AG10803 (cell line): ENCODE data around the gene KIAA0753.
"Not testable (repeated sequence)": the region's sequence is repeated elsewhere in the genome, so short reads cannot be mapped to it uniquely, and the experiment has no call there.

ENCODE experiments used
- DNase-seq: peaks from one replicate; pipeline ENCODE4 v3.0.0; 2010; ENCODE audit warnings: low read depth
- H3K4me3 ChIP-seq: 2 replicates; pipeline ENCODE4 v1.5.1; 2011; ENCODE audit warnings: mild to moderate bottlenecking, low read length, control low read depth
- TF ChIP-seq, protein P1 (sequence below): conservative IDR thresholded peaks from 2 replicates; pipeline ENCODE4 v1.5.1; 2011; ENCODE audit warnings: mild to moderate bottlenecking, low read length, control low read depth, inconsistent platforms

The KIAA0753 gene

DNA sequence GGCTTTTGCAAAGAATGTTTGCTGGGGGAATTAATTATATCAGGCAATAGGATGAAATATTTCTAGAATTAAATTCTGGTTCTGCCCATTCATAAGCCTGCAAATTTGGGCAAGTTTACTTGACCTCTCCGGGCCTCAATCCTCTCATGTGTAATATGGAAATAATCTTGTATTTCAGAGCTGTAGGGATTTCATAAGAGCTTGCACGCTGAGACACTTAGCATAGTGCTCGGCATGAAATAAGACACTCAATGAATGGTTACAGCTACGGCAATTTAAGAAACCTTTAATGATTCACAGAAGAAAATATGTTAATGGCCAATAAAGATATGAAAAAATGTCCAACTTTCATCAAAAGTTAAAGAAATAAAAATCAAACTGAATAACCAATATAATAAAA, 43.6 kb downstream of the KIAA0753 start:
- DNase-seq = peak; percentile 42
- no peak overlapping the region for H3K4me3 ChIP-seq
- TF ChIP-seq, protein P1, sequence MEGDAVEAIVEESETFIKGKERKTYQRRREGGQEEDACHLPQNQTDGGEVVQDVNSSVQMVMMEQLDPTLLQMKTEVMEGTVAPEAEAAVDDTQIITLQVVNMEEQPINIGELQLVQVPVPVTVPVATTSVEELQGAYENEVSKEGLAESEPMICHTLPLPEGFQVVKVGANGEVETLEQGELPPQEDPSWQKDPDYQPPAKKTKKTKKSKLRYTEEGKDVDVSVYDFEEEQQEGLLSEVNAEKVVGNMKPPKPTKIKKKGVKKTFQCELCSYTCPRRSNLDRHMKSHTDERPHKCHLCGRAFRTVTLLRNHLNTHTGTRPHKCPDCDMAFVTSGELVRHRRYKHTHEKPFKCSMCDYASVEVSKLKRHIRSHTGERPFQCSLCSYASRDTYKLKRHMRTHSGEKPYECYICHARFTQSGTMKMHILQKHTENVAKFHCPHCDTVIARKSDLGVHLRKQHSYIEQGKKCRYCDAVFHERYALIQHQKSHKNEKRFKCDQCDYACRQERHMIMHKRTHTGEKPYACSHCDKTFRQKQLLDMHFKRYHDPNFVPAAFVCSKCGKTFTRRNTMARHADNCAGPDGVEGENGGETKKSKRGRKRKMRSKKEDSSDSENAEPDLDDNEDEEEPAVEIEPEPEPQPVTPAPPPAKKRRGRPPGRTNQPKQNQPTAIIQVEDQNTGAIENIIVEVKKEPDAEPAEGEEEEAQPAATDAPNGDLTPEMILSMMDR = no peak

DNA sequence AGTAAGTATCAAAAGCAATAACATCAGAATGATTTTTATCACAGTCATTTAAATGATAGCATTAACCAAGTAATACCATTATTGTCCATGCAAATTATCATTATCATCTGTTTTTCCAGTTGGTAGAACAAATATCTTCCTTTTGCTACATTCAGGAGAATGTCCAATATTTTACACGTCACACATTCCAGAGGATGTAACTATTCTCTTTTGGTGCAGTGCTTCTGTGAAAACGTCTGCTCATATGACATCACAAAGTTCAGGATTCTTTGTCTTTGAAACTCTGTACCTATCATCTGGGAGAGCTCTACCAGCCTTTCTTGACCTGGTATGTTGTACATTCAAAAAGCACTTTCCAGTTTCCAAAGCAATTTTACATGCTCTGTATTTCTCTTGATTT, 44.0 kb downstream of the KIAA0753 start:
- TF ChIP-seq, protein P1 = no peak
- DNase-seq = no peak
- H3K4me3 ChIP-seq = no peak overlapping the region

DNA sequence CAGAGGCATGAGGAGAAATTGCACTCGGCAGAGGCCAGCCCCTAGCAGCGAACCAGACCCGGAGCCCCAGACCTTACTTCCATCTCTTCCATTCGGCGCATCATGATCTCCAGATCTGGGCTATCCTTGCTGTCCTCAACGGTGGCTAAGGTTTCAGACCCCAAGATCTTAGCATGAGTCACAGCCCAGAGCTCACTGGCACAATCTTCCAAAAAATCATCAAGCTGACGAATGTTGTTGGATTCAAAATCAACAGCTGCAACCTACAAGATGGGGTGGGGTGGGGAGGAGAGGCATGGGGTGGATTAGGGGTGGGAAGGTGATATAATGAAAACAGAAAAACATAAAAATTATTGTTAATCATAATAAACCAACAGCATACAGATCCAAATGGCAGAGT, 44.4 kb downstream of the KIAA0753 start:
- no peak for DNase-seq
- TF ChIP-seq, protein P1 = no peak
- H3K4me3 ChIP-seq = no peak overlapping the region

DNA sequence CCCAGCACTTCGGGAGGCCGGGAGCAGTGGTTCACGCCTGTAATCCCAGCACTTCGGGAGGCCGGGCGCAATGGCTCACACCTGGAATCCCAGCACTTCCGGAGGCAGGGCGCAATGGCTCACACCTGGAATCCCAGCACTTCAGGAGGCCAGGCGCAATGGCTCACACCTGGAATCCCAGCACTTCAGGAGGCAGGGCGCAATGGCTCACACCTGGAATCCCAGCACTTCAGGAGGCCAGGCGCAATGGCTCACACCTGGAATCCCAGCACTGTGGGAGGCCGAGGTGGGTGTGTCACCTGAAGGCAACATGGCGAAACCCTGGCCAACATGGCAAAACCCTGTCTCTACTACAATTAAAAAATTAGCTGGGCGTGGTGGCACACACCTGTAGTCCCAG, 47.1 kb downstream of the KIAA0753 start:
- not testable (repeated sequence) for H3K4me3 ChIP-seq, DNase-seq

DNA sequence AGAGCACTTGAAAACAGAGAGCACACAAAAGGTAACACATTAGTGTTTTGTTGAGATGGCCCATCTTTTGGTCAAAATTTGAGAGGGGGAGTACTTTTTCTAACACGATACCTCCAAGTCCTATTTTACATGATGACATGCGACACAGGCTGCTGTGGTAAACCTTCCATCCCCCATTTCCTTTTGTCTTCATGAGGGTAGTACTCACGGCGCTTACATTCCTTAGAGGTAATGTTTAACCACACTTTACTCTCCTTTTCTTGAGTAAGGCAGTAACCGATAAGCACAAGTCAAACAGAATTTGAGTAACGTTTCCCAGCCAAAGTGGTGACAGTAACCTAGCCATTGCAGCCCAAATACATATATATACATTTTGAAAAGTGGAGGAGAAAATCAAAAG, 48.3 kb downstream of the KIAA0753 start:
- no peak for DNase-seq
- H3K4me3 ChIP-seq = no peak overlapping the region
- TF ChIP-seq, protein P1 = no peak

DNA sequence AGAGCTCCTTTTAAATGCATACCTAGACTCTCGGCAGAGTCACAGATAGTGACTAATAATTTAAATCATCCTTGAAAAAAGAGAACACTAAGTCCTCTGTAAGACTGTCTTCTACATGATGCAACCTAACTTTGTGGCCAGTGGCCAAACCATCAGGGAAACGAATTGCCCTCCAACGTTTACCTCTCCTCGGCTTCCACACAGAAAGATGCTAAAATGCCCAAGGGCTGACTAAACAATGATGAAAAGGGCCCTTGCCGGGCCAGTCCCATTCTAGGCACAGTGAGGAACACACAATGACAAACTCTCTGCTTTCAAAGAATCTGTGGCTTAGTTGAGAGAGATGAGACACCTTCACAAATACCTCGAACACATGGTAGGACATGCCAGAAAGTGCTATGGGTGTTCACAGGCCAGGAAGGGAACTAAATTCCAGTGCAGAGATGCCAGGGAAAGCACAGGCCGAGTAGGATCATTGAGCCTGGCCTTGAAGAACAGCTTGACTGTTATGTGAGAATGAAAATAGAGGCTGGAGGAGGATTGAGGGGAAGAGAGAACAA, 48.8 kb downstream of the KIAA0753 start:
- H3K4me3 ChIP-seq = no peak overlapping the region

DNA sequence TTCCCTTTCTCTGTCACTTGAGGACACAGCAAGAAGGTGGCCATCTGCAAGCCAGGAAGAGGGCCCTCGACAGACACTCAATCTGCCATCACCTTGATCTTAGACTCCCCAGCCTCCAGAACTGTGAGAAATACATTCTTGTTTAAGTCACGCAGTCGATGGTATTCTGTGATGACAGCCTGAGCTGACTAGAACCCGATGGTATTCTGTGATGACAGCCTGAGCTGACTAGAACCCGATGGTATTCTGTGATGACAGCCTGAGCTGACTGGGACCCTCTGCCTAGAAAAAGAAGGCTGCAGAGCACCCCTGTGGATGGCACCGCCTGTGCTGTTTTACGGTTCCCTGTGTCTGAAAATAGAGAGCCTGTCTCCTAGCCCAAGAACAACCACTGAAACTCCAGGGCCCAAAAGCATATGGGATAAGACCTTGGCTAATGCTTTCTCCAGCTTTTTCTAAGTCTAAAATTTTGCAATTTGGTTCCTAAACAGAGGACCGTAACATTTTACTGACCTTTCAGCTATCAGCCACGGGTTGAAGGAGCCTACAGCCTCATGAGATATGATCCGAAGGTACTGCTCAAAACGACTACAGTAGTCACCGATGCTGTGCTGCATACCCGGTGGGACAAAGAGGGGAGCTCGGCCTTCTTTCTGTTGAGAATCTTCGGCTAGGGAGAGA, 51.1 kb downstream of the KIAA0753 start:
- DNase-seq = peak; percentile 69
- H3K4me3 ChIP-seq = no peak overlapping the region
- TF ChIP-seq, protein P1 = no peak

More for the DNA sequence above, 48.8 kb downstream of the KIAA0753 start:
- TF ChIP-seq, protein P1 = no peak
- peak; percentile 86 for DNase-seq

DNA sequence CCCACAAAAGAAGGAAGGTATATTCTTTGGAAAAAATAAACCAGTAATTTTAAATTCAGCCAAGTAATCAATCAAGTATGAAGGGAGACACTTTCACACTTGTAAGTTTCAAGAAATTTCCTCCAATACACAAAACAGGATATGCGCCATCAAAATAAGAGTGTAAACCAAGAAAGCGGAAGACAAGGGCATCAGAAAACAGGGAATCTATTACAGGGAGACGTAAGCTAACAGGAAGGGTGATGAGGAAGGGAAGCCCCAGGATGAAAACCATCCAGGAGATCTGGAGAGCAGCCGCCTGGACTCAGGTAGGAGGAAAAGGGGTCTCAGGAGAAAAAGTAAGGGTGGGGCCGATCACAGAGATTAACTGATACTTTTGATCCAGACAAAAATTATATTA, 52.3 kb downstream of the KIAA0753 start:
- DNase-seq = no peak
- TF ChIP-seq, protein P1 = no peak

More for the DNA sequence above, 52.3 kb downstream of the KIAA0753 start:
- H3K4me3 ChIP-seq = no peak overlapping the region
